VCaP (cell line): Measurements from ENCODE around the gene ZNF709.
"Not testable (repeated sequence)": the region's sequence is repeated elsewhere in the genome, so short reads cannot be mapped to it uniquely, and the experiment has no call there.

Experiments used
- H3K27ac ChIP-seq: fragments of 450-650 bp; 2 replicates; pipeline ENCODE4 v1.5.1; 2017
- CTCF ChIP-seq: fragments of 450-650 bp; conservative IDR thresholded peaks from 2 replicates; pipeline ENCODE4 v1.5.1; 2017; ENCODE audit warnings: mild to moderate bottlenecking, moderate library complexity

The ZNF709 gene

GRCh38 chr19:12481781-12482508 is 2.7 kb downstream of the ZNF709 start:
- no peak for TF ChIP-seq CTCF
- H3K27ac ChIP-seq = no peak overlapping the region

- no peak overlapping the region for H3K27ac ChIP-seq
Measured at GRCh38 chr19:12478234-12478941, 6.2 kb downstream of the ZNF709 start.

GRCh38 chr19:12467651-12468050 is 17.0 kb downstream of the ZNF709 start:
- H3K27ac ChIP-seq = not testable (repeated sequence)

More at GRCh38 chr19:12478234-12478941, 6.2 kb downstream of the ZNF709 start:
- no peak for TF ChIP-seq CTCF

GRCh38 chr19:12465211-12465610 is 19.4 kb downstream of the ZNF709 start:
- TF ChIP-seq CTCF = no peak

GRCh38 chr19:12464769-12465168 is 19.8 kb downstream of the ZNF709 start:
- TF ChIP-seq CTCF = no peak
- H3K27ac ChIP-seq = no peak overlapping the region

More at GRCh38 chr19:12465211-12465610, 19.4 kb downstream of the ZNF709 start:
- H3K27ac ChIP-seq = no peak overlapping the region

- H3K27ac ChIP-seq = not testable (repeated sequence)
Measured at GRCh38 chr19:12464139-12464538, 20.5 kb downstream of the ZNF709 start.

GRCh38 chr19:12453495-12453894 is 31.1 kb downstream of the ZNF709 start:
- peak overlapping the region; percentile 75 for H3K27ac ChIP-seq
- TF ChIP-seq CTCF = no peak

GRCh38 chr19:12450844-12451243 is 33.8 kb downstream of the ZNF709 start:
- TF ChIP-seq CTCF = no peak
- H3K27ac ChIP-seq = no peak overlapping the region
